ENCODE results near the gene ZNF385B.

The ZNF385B gene

DNA sequence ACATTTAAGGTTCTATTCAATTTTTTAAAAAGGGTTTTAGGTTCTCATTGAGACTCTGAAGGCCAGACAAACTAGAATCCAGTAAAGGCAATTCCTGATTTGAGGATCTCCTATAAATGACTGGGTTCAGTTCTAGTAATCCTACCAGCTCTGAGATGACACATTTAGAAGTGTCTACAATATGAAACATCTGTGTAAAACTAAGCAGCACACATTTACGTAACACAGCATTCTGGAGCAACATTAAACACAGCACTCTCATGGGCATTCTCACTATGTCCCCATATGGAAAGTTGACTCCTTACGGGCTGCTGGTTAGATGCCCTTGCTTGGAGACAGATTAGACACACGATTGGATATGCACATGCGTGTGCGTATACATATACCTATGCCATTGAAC, 114.4 kb downstream of the ZNF385B start:
- H3K27ac ChIP-seq (ENCODE audit: low read depth, low read length), result no peak overlapping the region
- no peak overlapping the region for H3K9ac ChIP-seq (ENCODE audit: low read depth, low read length)
- H3K27me3 ChIP-seq (ENCODE audit: control insufficient read depth, insufficient read depth, low read length), result no peaks in the 10 kb centered on the region
- no peak overlapping the region for H3K4me3 ChIP-seq (ENCODE audit: low read depth, low read length)
- 0 out of 2 replicates have a peak, but pooled peaks cover 4% of the 10 kb centered on the region for H3K4me1 ChIP-seq (ENCODE audit: control insufficient read depth, insufficient read depth, low read length)
- H3K36me3 ChIP-seq (ENCODE audit: control insufficient read depth, insufficient read depth, low read length), result no peaks in the 10 kb centered on the region
- no peaks in the 10 kb centered on the region for H3K9me3 ChIP-seq (ENCODE audit: control insufficient read depth, insufficient read depth, low read length)

DNA sequence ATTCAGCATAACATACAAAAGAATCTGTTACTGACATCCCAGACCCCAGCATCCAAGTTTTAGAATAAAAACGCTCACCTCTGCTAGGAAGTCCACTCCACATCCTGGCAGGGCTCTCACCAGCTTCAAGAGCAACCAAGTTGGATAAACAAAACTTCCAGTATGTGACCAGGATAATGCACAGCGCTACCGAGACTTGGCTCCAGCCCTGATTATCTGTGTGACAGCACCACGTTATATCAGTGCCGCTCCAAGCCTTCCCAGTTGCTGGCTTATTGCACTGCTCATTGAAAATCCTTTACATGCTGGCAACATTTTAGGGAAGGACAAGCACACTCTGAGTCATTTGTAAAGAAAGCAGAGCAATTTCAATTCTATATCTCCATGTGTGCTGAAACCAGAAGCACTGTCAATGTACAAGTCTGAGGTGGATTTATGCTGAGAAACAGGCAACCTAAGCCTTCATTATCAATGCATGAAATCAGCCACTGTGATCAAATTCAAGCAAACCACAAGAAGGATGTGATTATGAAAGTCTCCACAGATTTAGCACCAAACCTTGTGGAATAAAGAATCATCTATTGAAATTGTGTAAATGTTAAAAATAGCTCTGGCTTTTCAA, 115.7 kb downstream of the ZNF385B start:
- Histone ChIP-seq H3K9me3 (ENCODE audit: control insufficient read depth, insufficient read depth, low read length) (no peaks in the 10 kb centered on the region), H3K27me3 (ENCODE audit: control insufficient read depth, insufficient read depth, low read length) (no peaks in the 10 kb centered on the region), H3K36me3 (ENCODE audit: control insufficient read depth, insufficient read depth, low read length) (no peaks in the 10 kb centered on the region), H3K4me3 (ENCODE audit: low read depth, low read length) (no peak overlapping the region), H3K4me1 (ENCODE audit: control insufficient read depth, insufficient read depth, low read length) (0 out of 2 replicates have a peak, but pooled peaks cover 4% of the 10 kb centered on the region), H3K27ac (ENCODE audit: low read depth, low read length) (no peak overlapping the region), H3K9ac (ENCODE audit: low read depth, low read length) (no peak overlapping the region)

DNA sequence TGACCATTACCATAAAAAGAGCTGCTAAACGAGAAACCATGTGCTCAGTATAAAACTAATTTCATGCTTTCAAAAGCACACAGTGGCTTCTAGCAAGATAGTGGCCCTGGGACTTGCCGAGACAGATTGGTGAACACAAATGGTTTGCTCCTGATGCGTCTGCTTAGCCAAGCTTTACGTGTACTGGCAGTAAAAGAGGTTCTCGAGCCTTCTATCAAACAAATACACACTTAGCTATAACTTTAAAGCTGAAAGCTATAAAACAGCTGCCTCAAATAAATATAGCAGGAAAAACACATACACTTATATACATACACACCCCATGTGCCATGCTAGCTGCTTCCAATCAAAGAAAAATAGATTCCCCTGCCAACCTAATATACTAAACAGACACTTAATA, 117.0 kb downstream of the ZNF385B start:
- no peak overlapping the region for H3K27ac ChIP-seq (ENCODE audit: low read depth, low read length)
- no peaks in the 10 kb centered on the region for H3K36me3 ChIP-seq (ENCODE audit: control insufficient read depth, insufficient read depth, low read length)
- no peak overlapping the region for H3K9ac ChIP-seq (ENCODE audit: low read depth, low read length)

DNA sequence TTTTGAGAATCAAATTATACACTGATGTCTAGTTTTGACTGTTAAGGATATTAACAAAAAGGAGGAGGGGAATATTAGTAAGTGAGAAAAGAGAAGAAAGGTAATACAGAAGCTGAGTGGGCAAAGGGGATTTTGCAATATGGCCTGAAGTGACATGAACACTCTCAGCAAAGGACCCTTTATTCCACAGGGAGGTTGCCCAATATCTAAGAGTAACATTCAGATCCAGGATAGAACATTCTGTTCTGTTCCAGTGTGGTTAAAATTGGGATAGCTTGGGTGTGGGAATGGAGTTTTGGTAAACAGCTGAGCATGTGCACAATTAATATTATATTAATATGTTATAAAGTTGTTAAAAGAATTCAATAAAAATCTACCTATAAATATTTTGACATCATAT, 120.1 kb downstream of the ZNF385B start:
- H3K27me3 ChIP-seq (ENCODE audit: control insufficient read depth, insufficient read depth, low read length), result no peaks in the 10 kb centered on the region
- H3K36me3 ChIP-seq (ENCODE audit: control insufficient read depth, insufficient read depth, low read length), result no peaks in the 10 kb centered on the region
- no peaks in the 10 kb centered on the region for H3K4me1 ChIP-seq (ENCODE audit: control insufficient read depth, insufficient read depth, low read length)
- no peak overlapping the region for H3K9ac ChIP-seq (ENCODE audit: low read depth, low read length)
- H3K9me3 ChIP-seq (ENCODE audit: control insufficient read depth, insufficient read depth, low read length), result no peaks in the 10 kb centered on the region
- H3K27ac ChIP-seq (ENCODE audit: low read depth, low read length), result no peak overlapping the region
- no peak overlapping the region for H3K4me3 ChIP-seq (ENCODE audit: low read depth, low read length)

More for the DNA sequence above, 117.0 kb downstream of the ZNF385B start:
- Histone ChIP-seq H3K4me3 (ENCODE audit: low read depth, low read length) (no peak overlapping the region), H3K9me3 (ENCODE audit: control insufficient read depth, insufficient read depth, low read length) (no peaks in the 10 kb centered on the region), H3K4me1 (ENCODE audit: control insufficient read depth, insufficient read depth, low read length) (no peaks in the 10 kb centered on the region), H3K27me3 (ENCODE audit: control insufficient read depth, insufficient read depth, low read length) (no peaks in the 10 kb centered on the region)

DNA sequence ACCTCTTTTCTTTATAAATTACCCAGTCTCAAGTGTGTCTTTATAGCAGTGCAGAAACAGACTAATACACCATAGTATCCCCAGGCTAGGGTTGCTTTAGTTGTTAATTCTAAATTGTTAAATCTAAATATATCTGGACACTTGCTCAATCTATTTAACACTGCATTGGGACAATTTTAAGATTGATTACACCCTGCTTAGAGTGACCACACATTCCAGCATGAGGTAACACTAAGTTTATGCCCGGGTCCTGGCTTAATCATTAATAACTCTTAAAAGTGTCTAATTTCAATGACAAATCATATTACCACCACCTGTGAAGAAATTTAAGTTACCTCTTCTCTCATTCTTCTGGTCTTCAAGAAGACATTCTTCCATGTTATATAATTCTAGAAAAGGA, 131.4 kb downstream of the ZNF385B start:
- Histone ChIP-seq H3K4me1 (ENCODE audit: control insufficient read depth, insufficient read depth, low read length) (no peaks in the 10 kb centered on the region), H3K36me3 (ENCODE audit: control insufficient read depth, insufficient read depth, low read length) (no peaks in the 10 kb centered on the region), H3K27me3 (ENCODE audit: control insufficient read depth, insufficient read depth, low read length) (no peaks in the 10 kb centered on the region), H3K9ac (ENCODE audit: low read depth, low read length) (no peak overlapping the region), H3K4me3 (ENCODE audit: low read depth, low read length) (no peak overlapping the region), H3K27ac (ENCODE audit: low read depth, low read length) (no peak overlapping the region), H3K9me3 (ENCODE audit: control insufficient read depth, insufficient read depth, low read length) (no peaks in the 10 kb centered on the region)

DNA sequence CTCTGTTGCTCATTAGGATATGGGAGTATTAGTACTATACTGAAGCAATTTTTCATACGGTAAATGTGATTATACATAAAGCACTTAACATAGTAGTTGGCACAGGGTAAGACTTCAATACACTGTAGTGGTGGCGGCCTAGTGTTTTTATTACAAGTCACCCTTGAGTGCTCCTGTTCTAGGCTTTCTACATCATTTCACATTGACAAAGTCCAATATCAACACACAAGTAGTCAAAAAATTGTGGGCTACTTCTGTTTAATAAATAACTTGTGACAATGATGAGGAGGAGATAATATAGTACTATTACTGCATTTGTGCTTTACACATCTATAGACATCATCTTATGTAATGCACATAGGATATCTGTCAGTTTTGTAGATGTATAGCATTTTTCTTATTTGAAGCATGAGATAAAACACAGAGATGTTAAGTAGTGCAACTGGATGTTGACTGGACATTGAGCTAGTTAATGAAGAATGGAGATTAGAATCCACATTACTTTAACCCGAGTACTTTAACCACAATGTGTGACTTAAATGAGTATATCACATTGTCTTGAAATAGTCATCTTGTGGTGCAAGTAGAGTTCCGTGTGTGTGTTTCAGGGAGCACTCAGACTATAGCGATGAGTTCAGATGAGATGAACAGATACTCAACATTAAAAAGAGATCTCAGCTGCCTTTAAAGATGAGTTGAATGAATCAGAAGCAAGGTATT, 134.8 kb downstream of the ZNF385B start:
- H3K36me3 ChIP-seq (ENCODE audit: control insufficient read depth, insufficient read depth, low read length), result no peaks in the 10 kb centered on the region
- no peaks in the 10 kb centered on the region for H3K27me3 ChIP-seq (ENCODE audit: control insufficient read depth, insufficient read depth, low read length)
- H3K9me3 ChIP-seq (ENCODE audit: control insufficient read depth, insufficient read depth, low read length), result no peaks in the 10 kb centered on the region

DNA sequence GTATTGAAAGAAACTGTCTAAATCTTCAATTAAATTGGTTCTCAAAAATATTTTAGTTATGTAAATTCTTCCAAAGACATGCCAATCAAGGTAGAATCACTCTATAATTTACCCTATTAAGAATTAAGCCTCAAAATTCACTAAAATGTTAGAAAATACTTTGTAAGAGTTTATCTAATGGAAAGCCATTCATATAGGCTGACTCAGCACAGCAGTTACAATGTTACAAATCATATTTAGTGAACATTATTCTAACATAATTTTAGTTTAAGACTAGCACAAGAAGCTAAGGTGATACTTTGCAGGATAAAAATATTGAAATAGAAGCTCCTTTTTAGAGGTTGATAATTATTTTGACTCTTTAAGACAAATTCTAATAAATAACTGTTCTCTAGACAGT, 137.0 kb downstream of the ZNF385B start:
- Histone ChIP-seq H3K27ac (ENCODE audit: low read depth, low read length) (no peak overlapping the region), H3K36me3 (ENCODE audit: control insufficient read depth, insufficient read depth, low read length) (no peaks in the 10 kb centered on the region), H3K9me3 (ENCODE audit: control insufficient read depth, insufficient read depth, low read length) (no peaks in the 10 kb centered on the region), H3K9ac (ENCODE audit: low read depth, low read length) (no peak overlapping the region), H3K27me3 (ENCODE audit: control insufficient read depth, insufficient read depth, low read length) (no peaks in the 10 kb centered on the region), H3K4me3 (ENCODE audit: low read depth, low read length) (no peak overlapping the region), H3K4me1 (ENCODE audit: control insufficient read depth, insufficient read depth, low read length) (no peaks in the 10 kb centered on the region)

More for the DNA sequence above, 134.8 kb downstream of the ZNF385B start:
- H3K9ac ChIP-seq (ENCODE audit: low read depth, low read length), result no peak overlapping the region
- no peak overlapping the region for H3K4me3 ChIP-seq (ENCODE audit: low read depth, low read length)
- no peaks in the 10 kb centered on the region for H3K4me1 ChIP-seq (ENCODE audit: control insufficient read depth, insufficient read depth, low read length)
- no peak overlapping the region for H3K27ac ChIP-seq (ENCODE audit: low read depth, low read length)

DNA sequence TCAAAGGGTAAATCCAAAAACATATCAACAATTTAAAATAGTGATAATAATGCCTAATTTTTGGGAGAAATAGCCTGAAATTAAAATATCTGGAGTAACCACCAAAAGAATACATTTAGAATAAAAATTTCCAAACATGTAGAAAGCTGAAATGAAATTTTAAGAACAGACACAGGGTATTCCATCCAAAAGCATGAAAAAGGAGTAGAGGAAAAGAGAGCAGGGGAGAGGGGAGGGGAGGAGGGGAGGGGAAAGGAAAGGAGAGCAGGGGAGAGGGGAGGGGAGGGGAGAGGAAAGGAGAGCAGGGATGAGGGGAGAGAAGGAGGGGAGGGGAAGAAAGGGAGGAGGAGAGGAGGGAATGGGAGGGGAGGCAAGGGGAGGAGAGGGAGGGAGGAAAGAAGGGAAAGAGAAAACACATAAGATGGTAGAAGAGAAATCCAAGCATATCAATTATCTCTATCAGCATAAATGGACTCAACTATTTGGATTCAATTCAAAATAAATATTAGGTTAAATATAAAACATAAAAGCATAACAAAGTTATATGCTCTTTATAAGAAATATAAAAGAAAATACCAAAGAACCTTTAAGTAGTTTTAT, 141.1 kb downstream of the ZNF385B start:
- H3K27me3 ChIP-seq (ENCODE audit: control insufficient read depth, insufficient read depth, low read length), result no peaks in the 10 kb centered on the region
- no peaks in the 10 kb centered on the region for H3K36me3 ChIP-seq (ENCODE audit: control insufficient read depth, insufficient read depth, low read length)
- no peak overlapping the region for H3K4me3 ChIP-seq (ENCODE audit: low read depth, low read length)
- no peaks in the 10 kb centered on the region for H3K4me1 ChIP-seq (ENCODE audit: control insufficient read depth, insufficient read depth, low read length)
- no peak overlapping the region for H3K27ac ChIP-seq (ENCODE audit: low read depth, low read length)
- H3K9me3 ChIP-seq (ENCODE audit: control insufficient read depth, insufficient read depth, low read length), result no peaks in the 10 kb centered on the region
- H3K9ac ChIP-seq (ENCODE audit: low read depth, low read length), result no peak overlapping the region

DNA sequence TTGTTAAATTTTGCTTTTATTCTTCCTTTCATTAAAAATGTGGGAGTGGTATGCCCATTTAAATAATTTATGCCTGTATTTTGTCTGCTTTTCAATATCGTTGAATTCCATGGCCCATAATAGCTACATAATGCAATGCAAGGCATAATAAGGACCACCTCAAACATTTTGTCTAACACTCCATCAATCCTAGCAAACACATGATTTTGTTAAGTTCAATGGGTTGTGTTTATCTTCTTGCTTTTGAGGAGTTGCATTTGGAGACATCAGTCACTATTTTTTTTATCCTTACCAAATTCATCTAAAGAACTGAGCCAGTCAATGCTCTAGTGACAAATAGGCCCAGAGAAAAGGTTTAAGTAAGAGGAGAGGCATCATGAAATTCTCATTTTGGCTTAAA, 145.5 kb downstream of the ZNF385B start:
- Histone ChIP-seq H3K36me3 (ENCODE audit: control insufficient read depth, insufficient read depth, low read length) (no peaks in the 10 kb centered on the region), H3K4me1 (ENCODE audit: control insufficient read depth, insufficient read depth, low read length) (no peaks in the 10 kb centered on the region), H3K27ac (ENCODE audit: low read depth, low read length) (no peak overlapping the region), H3K27me3 (ENCODE audit: control insufficient read depth, insufficient read depth, low read length) (no peaks in the 10 kb centered on the region), H3K4me3 (ENCODE audit: low read depth, low read length) (no peak overlapping the region), H3K9ac (ENCODE audit: low read depth, low read length) (no peak overlapping the region), H3K9me3 (ENCODE audit: control insufficient read depth, insufficient read depth, low read length) (no peaks in the 10 kb centered on the region)

DNA sequence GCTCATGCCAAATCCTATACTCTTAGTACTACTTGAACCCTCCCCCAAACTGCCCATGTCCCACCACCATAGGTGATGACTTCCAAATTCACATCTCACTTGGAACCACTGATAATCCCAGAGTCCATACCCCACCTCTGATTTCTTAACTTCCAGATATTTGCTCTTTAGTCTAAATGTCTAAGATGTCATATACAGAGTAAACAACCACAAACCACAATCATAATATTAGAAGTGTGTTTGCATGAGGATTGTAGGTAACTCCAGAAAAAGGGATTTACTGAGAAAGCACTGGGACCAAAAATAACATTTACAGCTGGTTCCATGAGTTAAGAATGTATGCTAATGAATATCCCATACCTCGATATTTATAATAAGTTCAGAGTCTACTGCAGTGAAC, 146.2 kb downstream of the ZNF385B start:
- Histone ChIP-seq H3K4me3 (ENCODE audit: low read depth, low read length) (no peak overlapping the region), H3K27ac (ENCODE audit: low read depth, low read length) (no peak overlapping the region), H3K9me3 (ENCODE audit: control insufficient read depth, insufficient read depth, low read length) (no peaks in the 10 kb centered on the region), H3K9ac (ENCODE audit: low read depth, low read length) (no peak overlapping the region), H3K4me1 (ENCODE audit: control insufficient read depth, insufficient read depth, low read length) (no peaks in the 10 kb centered on the region), H3K27me3 (ENCODE audit: control insufficient read depth, insufficient read depth, low read length) (no peaks in the 10 kb centered on the region), H3K36me3 (ENCODE audit: control insufficient read depth, insufficient read depth, low read length) (no peaks in the 10 kb centered on the region)

DNA sequence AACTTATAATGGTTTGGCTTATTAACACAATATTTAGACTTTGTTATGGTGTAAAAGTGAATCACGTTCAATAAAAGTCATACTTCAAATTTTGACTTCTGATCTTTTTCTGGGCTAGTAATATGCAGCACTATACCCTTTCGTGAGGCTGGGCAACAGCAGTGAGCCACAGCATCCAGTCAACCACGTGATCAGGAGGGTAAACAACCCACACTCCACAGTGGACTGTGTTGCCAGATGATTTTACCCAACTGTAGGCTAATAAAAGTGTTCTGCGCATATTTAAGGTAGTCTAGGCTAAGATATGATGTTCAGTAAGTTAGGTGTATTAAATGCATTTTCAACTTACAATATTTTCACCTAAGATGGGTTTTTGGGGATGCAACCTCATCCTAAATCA, 148.6 kb downstream of the ZNF385B start:
- H3K27ac ChIP-seq (ENCODE audit: low read depth, low read length), result no peak overlapping the region
- H3K36me3 ChIP-seq (ENCODE audit: control insufficient read depth, insufficient read depth, low read length), result no peaks in the 10 kb centered on the region
- H3K9ac ChIP-seq (ENCODE audit: low read depth, low read length), result no peak overlapping the region
- H3K27me3 ChIP-seq (ENCODE audit: control insufficient read depth, insufficient read depth, low read length), result no peaks in the 10 kb centered on the region
- no peak overlapping the region for H3K4me3 ChIP-seq (ENCODE audit: low read depth, low read length)
- no peaks in the 10 kb centered on the region for H3K4me1 ChIP-seq (ENCODE audit: control insufficient read depth, insufficient read depth, low read length)
- H3K9me3 ChIP-seq (ENCODE audit: control insufficient read depth, insufficient read depth, low read length), result no peaks in the 10 kb centered on the region
